ENCODE results near the gene PAX5. TPM values are rescaled to one million over a fixed set of nuclear protein-coding genes. Genes with fewer than 3 reads are reported as not detected.

The PAX5 gene
- total RNA-seq, 2 donors from 2014 or later: 0.46 to 0.59 TPM

GRCh38 chr9:36794461-36794860 is 239.6 kb downstream of the PAX5 start:
- intact Hi-C loops (cut with DNase I, micrococcal nuclease): no loop called here
- DNase-seq (no peak), ATAC-seq (no peak)

DNA sequence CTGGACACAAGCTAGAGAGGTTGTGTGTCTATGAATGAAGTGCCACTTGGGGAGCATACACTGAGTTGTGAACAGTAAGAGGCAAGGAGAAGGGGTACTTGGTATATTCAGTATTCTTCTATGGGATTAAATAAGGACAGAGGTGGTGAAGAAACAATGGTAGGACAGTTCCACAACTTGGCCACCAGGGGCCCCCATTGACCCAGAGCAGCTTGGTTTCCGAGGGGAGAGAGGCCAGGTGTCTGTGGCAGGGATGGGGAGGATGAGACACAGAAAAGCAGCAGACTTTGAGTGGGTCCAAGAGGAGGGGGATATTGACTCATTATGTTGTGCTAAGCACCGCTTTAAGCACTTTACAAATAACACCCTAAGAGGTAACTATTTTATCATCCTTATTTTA is 240.8 kb downstream of the PAX5 start:
- ATAC-seq (no peak), DNase-seq (no peak)
- intact Hi-C loops (cut with DNase I, micrococcal nuclease): no loop called here

DNA sequence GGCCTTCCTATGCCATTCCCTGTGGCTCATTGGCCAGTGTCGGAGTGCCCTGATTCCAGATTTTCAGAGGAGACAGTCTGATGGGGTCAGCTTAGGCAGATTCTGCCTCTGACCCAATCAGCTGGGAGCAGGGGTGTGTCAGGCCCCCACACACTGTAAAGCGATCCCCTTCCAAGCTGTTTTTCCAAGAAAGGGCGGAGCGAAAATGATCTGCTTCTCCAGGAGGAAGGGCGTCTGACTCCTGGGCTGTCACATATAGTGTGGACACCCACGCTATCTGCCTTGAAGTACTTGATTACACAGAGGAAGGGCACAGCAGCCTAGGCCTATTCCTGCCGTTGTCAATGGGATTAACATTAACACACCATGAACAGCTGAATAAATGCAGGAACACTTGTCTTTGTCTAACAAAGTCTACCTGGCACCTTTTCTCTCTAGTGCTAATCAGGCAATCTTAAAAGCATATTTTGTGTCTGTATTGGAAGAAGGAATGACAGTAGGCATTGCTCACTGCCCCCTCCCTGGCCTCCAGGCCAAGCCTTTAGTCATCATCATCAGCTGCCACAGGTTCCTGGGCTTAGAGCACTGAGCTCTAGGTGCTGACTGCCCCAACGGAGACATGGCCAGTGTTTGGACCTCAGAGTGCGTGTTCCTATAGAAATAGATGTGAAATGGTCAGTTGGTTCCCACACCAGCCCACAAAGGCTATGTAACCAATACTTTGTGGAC is 242.7 kb downstream of the PAX5 start:
- intact Hi-C loops (cut with DNase I, micrococcal nuclease): no loop called here
- ATAC-seq (no peak), DNase-seq (no peak)

DNA sequence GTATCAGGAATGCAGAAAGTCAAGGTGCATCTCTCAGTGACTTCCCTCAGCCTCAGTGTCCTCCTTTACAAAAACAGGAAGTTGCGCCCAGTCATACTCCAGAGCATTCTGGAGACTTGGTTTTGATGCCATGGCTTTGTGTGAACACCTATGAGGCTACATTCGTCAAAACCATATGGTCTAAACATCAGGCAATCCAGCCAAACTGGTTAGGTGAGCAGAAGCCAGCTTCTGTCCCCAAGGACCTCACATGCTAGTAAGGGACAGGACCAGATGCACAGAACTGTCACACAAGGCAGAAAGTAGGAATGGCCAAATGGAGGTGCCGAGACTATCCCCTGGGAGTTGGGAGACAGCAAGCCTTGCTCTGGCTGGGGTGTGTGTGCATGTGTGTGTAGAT is 244.2 kb downstream of the PAX5 start:
- no peak for DNase-seq
- no peak for ATAC-seq
- intact Hi-C loops (cut with DNase I, micrococcal nuclease): no loop called here

- intact Hi-C loops (cut with DNase I, micrococcal nuclease): no loop called here
- DNase-seq: no peak
- no peak for ATAC-seq
These were observed 245.5 kb downstream of the PAX5 start for GRCh38 chr9:36788534-36788933.

GRCh38 chr9:36787709-36788108 is 246.4 kb downstream of the PAX5 start:
- no peak for DNase-seq
- intact Hi-C loops (cut with DNase I, micrococcal nuclease): no loop called here

More at GRCh38 chr9:36787709-36788108, 246.4 kb downstream of the PAX5 start:
- ATAC-seq: no peak

Small RNA genes lying within 50 kb of the gene (microRNA-seq; reads per million reads assigned to microRNA genes)
- gene MIR4475 (0 reads per million in 2 donors), gene MIR4476 (0 reads per million in 2 donors), gene MIR4540 (0 reads per million in 2 donors)

Other genes with a start within 250 kb of the PAX5 start
- 10 to 100 TPM; 16.1 to 19.1 TPM for gene ZCCHC7, start 86.3 kb upstream of the PAX5 start, total RNA-seq

All from left colon (tissue), 2 donors.